H1 (cell line): ENCODE data around the gene CNTN5. TPM values are rescaled to one million over a fixed set of nuclear protein-coding genes. Genes with fewer than 3 reads are reported as not detected.

Experiments used
- CTCF ChIA-PET: fragments of 300-600 bp; sonication (Branson Sonifier 250); formaldehyde crosslinking; loops from one replicate; lab custom pipeline; 2021; ENCODE audit not compliant: partially characterized antibody; lab: Charles Lee
- POLR2A ChIA-PET: fragments of 300-600 bp; sonication (Branson Sonifier 250); formaldehyde crosslinking; loops from one replicate; lab custom pipeline; 2021; ENCODE audit warnings: inconsistent platforms; ENCODE audit not compliant: partially characterized antibody; lab: Charles Lee
- DNase-seq, 2 experiments: peaks; one replicate each; pipeline versions ENCODE4 v3.0.0 to v3.0.0-alpha.2; 2010 to 2022; ENCODE audit warnings: low spot score in 2 of 2, low read depth in 1 of 2, mixed read lengths in 1 of 2
- FAIRE-seq: peaks from 2 replicates; lab custom pipeline; 2011; peaks lifted over from hg19 to GRCh38; lab: Jason Lieb, UNC
- H2AFZ ChIP-seq: 2 replicates; pipeline ENCODE4 v1.8.1; 2012; ENCODE audit warnings: low read length, inconsistent platforms
- H2AK5ac ChIP-seq: 2 replicates; pipeline ENCODE4 v1.6.1; 2013; ENCODE audit warnings: low read depth, low read length
- H2BK120ac ChIP-seq: replicated peaks from 2 replicates; pipeline ENCODE3; 2013; ENCODE audit warnings: low read depth, low read length, inconsistent platforms
- H2BK12ac ChIP-seq: 2 replicates; pipeline ENCODE4 v1.6.1; 2013; ENCODE audit warnings: low read depth, low read length
- H2BK15ac ChIP-seq: 2 replicates; pipeline ENCODE4 v1.6.1; 2013; ENCODE audit warnings: low read length
- H2BK20ac ChIP-seq: 2 replicates; pipeline ENCODE4 v1.6.1; 2013; ENCODE audit warnings: low read length
- H2BK5ac ChIP-seq: 2 replicates; pipeline ENCODE4 v1.6.1; 2013; ENCODE audit warnings: low read depth, low read length
- H3K14ac ChIP-seq: 2 replicates; pipeline ENCODE4 v1.6.1; 2013; ENCODE audit warnings: inconsistent platforms; ENCODE audit not compliant: insufficient read length
- H3K18ac ChIP-seq: 2 replicates; pipeline ENCODE4 v1.6.1; 2013; ENCODE audit warnings: low read length; ENCODE audit errors: extremely low read depth
- H3K23ac ChIP-seq: 2 replicates; pipeline ENCODE4 v1.6.1; 2013; ENCODE audit warnings: inconsistent platforms; ENCODE audit not compliant: insufficient read length
- H3K23me2 ChIP-seq: 2 replicates; pipeline ENCODE4 v1.6.1; 2013; ENCODE audit warnings: low read depth, low read length
- H3K27ac ChIP-seq: 2 replicates; pipeline ENCODE4 v1.6.1; 2011; ENCODE audit warnings: low read depth, low read length, inconsistent platforms
- H3K27me3 ChIP-seq, 4 experiments: replicated peaks in 1 of 4; 1 replicate in 1 of 4; 2 replicates in 3 of 4; pipeline versions ENCODE4 v1.6.1 to v1.8.1; 2011 to 2013; ENCODE audit warnings: low read length in 3 of 4, mild to moderate bottlenecking in 3 of 4, inconsistent platforms in 2 of 4, mixed read lengths in 2 of 4, moderate library complexity in 1 of 4; ENCODE audit not compliant: control insufficient read depth in 3 of 4, insufficient read depth in 3 of 4; ENCODE audit errors: extremely low read depth in 1 of 4
- H3K36me3 ChIP-seq, 4 experiments: 2 replicates each; pipeline versions ENCODE4 v1.6.1 to v1.8.1; 2011 to 2013; ENCODE audit warnings: mild to moderate bottlenecking in 4 of 4, low read length in 3 of 4, moderate library complexity in 2 of 4, control low read depth in 1 of 4, inconsistent platforms in 1 of 4; ENCODE audit not compliant: insufficient read depth in 4 of 4, control insufficient read depth in 2 of 4
- H3K4ac ChIP-seq: replicated peaks from 2 replicates; pipeline ENCODE3; 2013; ENCODE audit warnings: low read length, low read depth, mixed read lengths, inconsistent platforms; ENCODE audit not compliant: insufficient read length
- H3K4me1 ChIP-seq, 4 experiments: replicated peaks in 1 of 4; 1 replicate in 1 of 4; 2 replicates in 3 of 4; pipeline versions ENCODE4 v1.6.1 to v1.8.1; 2011 to 2013; ENCODE audit warnings: low read length in 3 of 4, inconsistent platforms in 2 of 4, mixed read lengths in 1 of 4; ENCODE audit not compliant: insufficient read depth in 4 of 4, control insufficient read depth in 3 of 4
- H3K4me2 ChIP-seq, 2 experiments: 2 replicates each; pipeline versions ENCODE4 v1.6.1 to v1.8.1; 2011 to 2013; ENCODE audit warnings: low read depth in 2 of 2, low read length in 2 of 2, control low read depth in 1 of 2, inconsistent platforms in 1 of 2, mild to moderate bottlenecking in 1 of 2; ENCODE audit not compliant: insufficient read depth in 1 of 2
- H3K4me3 ChIP-seq, 4 experiments: fragments of 200-600, 300-600 bp in 1 of 4; sonication (generic), shearing (Covaris generic), sonication (Bioruptor Twin) in 1 of 4; 2 replicates each; pipeline versions ENCODE4 v1.5.1 to v1.8.1; 2011 to 2016; ENCODE audit warnings: low read length in 4 of 4, low read depth in 3 of 4, control low read depth in 2 of 4, inconsistent platforms in 2 of 4, mild to moderate bottlenecking in 2 of 4, mixed read lengths in 1 of 4, moderate library complexity in 1 of 4; ENCODE audit not compliant: insufficient read depth in 2 of 4; ENCODE audit errors: extremely low read depth in 1 of 4
- H3K56ac ChIP-seq: replicated peaks from 2 replicates; pipeline ENCODE3; 2013; ENCODE audit warnings: low read depth, mild to moderate bottlenecking, mixed read lengths, low read length, inconsistent platforms; ENCODE audit not compliant: insufficient read length
- H3K79me1 ChIP-seq: 2 replicates; pipeline ENCODE4 v1.6.1; 2013; ENCODE audit warnings: low read depth, low read length, control low read depth
- H3K79me2 ChIP-seq, 2 experiments: 2 replicates each; pipeline versions ENCODE4 v1.6.1 to v1.8.1; 2012 to 2013; ENCODE audit warnings: low read length in 2 of 2, mild to moderate bottlenecking in 2 of 2, inconsistent platforms in 1 of 2; ENCODE audit not compliant: insufficient read depth in 2 of 2, control insufficient read depth in 1 of 2
- H3K9ac ChIP-seq, 4 experiments: replicated peaks in 1 of 4; 1 replicate in 1 of 4; 2 replicates in 3 of 4; pipeline versions ENCODE4 v1.6.1 to v1.8.1; 2011 to 2013; ENCODE audit warnings: low read depth in 3 of 4, low read length in 3 of 4, control low read depth in 2 of 4, mild to moderate bottlenecking in 2 of 4, moderate library complexity in 2 of 4, inconsistent platforms in 1 of 4; ENCODE audit errors: extremely low read depth in 1 of 4
- H3K9me3 ChIP-seq, 2 experiments: 2 replicates each; pipeline versions ENCODE4 v1.6.1 to v1.8.1; 2012 to 2013; ENCODE audit warnings: mild to moderate bottlenecking in 2 of 2, moderate library complexity in 2 of 2, control low read depth in 1 of 2, inconsistent platforms in 1 of 2, low read depth in 1 of 2, low read length in 1 of 2, mixed read lengths in 1 of 2; ENCODE audit not compliant: insufficient read depth in 2 of 2
- H4K20me1 ChIP-seq, 2 experiments: replicated peaks in 1 of 2; 2 replicates each; pipeline versions ENCODE3 to v1.8.1; 2011 to 2013; ENCODE audit warnings: inconsistent platforms in 2 of 2, low read length in 2 of 2, mild to moderate bottlenecking in 1 of 2; ENCODE audit not compliant: insufficient read depth in 2 of 2, control insufficient read depth in 1 of 2
- H4K5ac ChIP-seq: 2 replicates; pipeline ENCODE4 v1.6.1; 2013; ENCODE audit warnings: low read length, low read depth, mixed read lengths, inconsistent platforms; ENCODE audit not compliant: insufficient read length
- H4K8ac ChIP-seq: 2 replicates; pipeline ENCODE4 v1.8.0; 2013; ENCODE audit warnings: mild to moderate bottlenecking, moderate library complexity, low read length, inconsistent platforms; ENCODE audit not compliant: insufficient read depth; ENCODE audit errors: extremely low read depth
- H4K91ac ChIP-seq: replicated peaks from 2 replicates; pipeline ENCODE3; 2013; ENCODE audit warnings: low read length, mixed read lengths, inconsistent platforms; ENCODE audit not compliant: insufficient read length
- BCL11A ChIP-seq, 2 experiments: IDR thresholded peaks; one replicate each; pipeline ENCODE4 v1.6.1; 2011; ENCODE audit warnings: low read depth in 2 of 2, low read length in 2 of 2, mild to moderate bottlenecking in 2 of 2
- CBX8 ChIP-seq: fragments of 300-800, 300-1000 bp; sonication (generic); IDR thresholded peaks from 2 replicates; pipeline ENCODE4 v1.7.1; 2016; ENCODE audit warnings: low read depth, low read length, borderline replicate concordance
- CREB1 ChIP-seq: IDR thresholded peaks from 2 replicates; pipeline ENCODE4 v1.6.1; 2012; ENCODE audit warnings: inconsistent platforms
- CTCF ChIP-seq, 3 experiments: IDR thresholded peaks; 1 replicate in 2 of 3; 2 replicates in 1 of 3; pipeline versions ENCODE4 v1.5.1 to v1.6.1; 2011; ENCODE audit warnings: low read length in 3 of 3, mild to moderate bottlenecking in 3 of 3, inconsistent platforms in 2 of 3, low read depth in 1 of 3, moderate library complexity in 1 of 3; ENCODE audit not compliant: insufficient read depth in 1 of 3; ENCODE audit errors: control extremely low read depth in 1 of 3
- FOSL1 ChIP-seq: IDR thresholded peaks from 2 replicates; pipeline ENCODE4 v1.6.1; 2011; ENCODE audit warnings: mild to moderate bottlenecking, low read depth, low read length, moderate library complexity; ENCODE audit not compliant: insufficient read depth
- KDM5A ChIP-seq: fragments of 200-600 bp; IDR thresholded peaks from 2 replicates; pipeline ENCODE4 v1.7.1; 2012; ENCODE audit warnings: mild to moderate bottlenecking, low read length, inconsistent platforms, mixed read lengths
- NANOG ChIP-seq: IDR thresholded peaks from 2 replicates; pipeline ENCODE4 v1.6.1; 2011; ENCODE audit warnings: low read length, low read depth, mild to moderate bottlenecking, inconsistent platforms; ENCODE audit not compliant: insufficient read depth, poor library complexity, severe bottlenecking
- RXRA ChIP-seq: IDR thresholded peaks from 2 replicates; pipeline ENCODE4 v1.6.1; 2011; ENCODE audit warnings: low read depth, mild to moderate bottlenecking, low read length, moderate library complexity; ENCODE audit not compliant: insufficient read depth
- SIRT6 ChIP-seq: IDR thresholded peaks from one replicate; pipeline ENCODE4 v1.7.1; 2012; ENCODE audit warnings: low read length, inconsistent platforms
- SP1 ChIP-seq: IDR thresholded peaks from 2 replicates; pipeline ENCODE4 v1.6.1; 2011; ENCODE audit warnings: low read depth, low read length
- SUZ12 ChIP-seq: fragments of 200-600 bp; sonication (generic); IDR thresholded peaks from 2 replicates; pipeline ENCODE4 v1.6.1; 2012; ENCODE audit warnings: mild to moderate bottlenecking, inconsistent platforms, low read length, moderate library complexity, mixed read lengths
- YY1 ChIP-seq: IDR thresholded peaks from 2 replicates; pipeline ENCODE4 v1.6.1; 2011; ENCODE audit warnings: low read depth, mild to moderate bottlenecking, low read length
- ZNF274 ChIP-seq: IDR thresholded peaks from 2 replicates; pipeline ENCODE4 v1.7.0; 2012; ENCODE audit warnings: low read length, borderline replicate concordance; ENCODE audit errors: extremely low read depth
- WGBS, 2 experiments: shearing (Covaris generic) in 1 of 2; methylation state at CpG; one replicate each; pipeline versions ENCODE4 v1.1.6 to v1.1.7; 2013 to 2015; ENCODE audit warnings: low lambda C conversion rate in 2 of 2, mixed read lengths in 2 of 2, inconsistent platforms in 1 of 2, low coverage in 1 of 2, missing lambda C conversion rate in 1 of 2; ENCODE audit not compliant: insufficient replicate concordance in 2 of 2, insufficient coverage in 1 of 2, insufficient read length in 1 of 2; ENCODE audit errors: extremely low coverage in 1 of 2, missing lambda C conversion rate in 1 of 2; 5-methylcytosine and 5-hydroxymethylcytosine counted together
- polyA plus RNA-seq, 7 experiments: library from polyadenylated mRNA; depleted of rRNA in 3 of 7; stranded (reverse) in 5 of 7; unstranded in 2 of 7; fragments of >200 nt in 5 of 7; fragments of 200-250 nt in 2 of 7; gene quantifications; 1 replicate in 5 of 7; 2 replicates in 1 of 7; 4 replicates in 1 of 7; pipeline versions ENCODE4 v1.2.1 to v1.2.3, GENCODE V29; 2011 to 2013; ENCODE audit warnings: missing spikeins in 2 of 7, mixed read lengths in 2 of 7
- total RNA-seq: library from RNA; stranded (reverse); fragmentation: NEBNext Ultra II Directional; extraction: Animal tissue kit (Norgen Biotek cat#: 25700); gene quantifications from 2 replicates; pipeline ENCODE4 v1.2.1, GENCODE V29; 2021

CNTN5 gene
- total and polyA plus RNA-seq, 2 of the 8 experiments (the other 6 are each of a cell fraction or from before 2014, with no cell fraction given): not detected

- Histone ChIP-seq H3K27ac (no peak overlapping the region), H3K4me1 (no peaks in the 10 kb centered on the region), H4K8ac (no peak overlapping the region), H2BK15ac (no peak overlapping the region), H3K23ac (no peak overlapping the region), H3K9ac (no peak overlapping the region), H2BK5ac (no peak overlapping the region), H3K79me2 (no peaks in the 10 kb centered on the region), H3K27me3 (no peaks in the 10 kb centered on the region), H3K9me3 (no peaks in the 10 kb centered on the region), H2AK5ac (no peak overlapping the region), H2AFZ (no peak overlapping the region), H2BK12ac (no peak overlapping the region), H3K23me2 (no peaks in the 10 kb centered on the region), H2BK20ac (no peak overlapping the region), H3K36me3 (no peaks in the 10 kb centered on the region), H2BK120ac (no peak overlapping the region), H4K5ac (no peak overlapping the region), H3K18ac (no peak overlapping the region), H4K20me1 (no peaks in the 10 kb centered on the region), H3K4me3 (no peak overlapping the region), H3K56ac (no peak overlapping the region), H3K14ac (no peak overlapping the region), H3K79me1 (no peaks in the 10 kb centered on the region), H3K4me2 (no peak overlapping the region), H4K91ac (no peak overlapping the region), H3K4ac (no peak overlapping the region)
- 97% methylated on average over 2 of the region's 2 CpGs; no CpG with 5 or more reads in 1 of the 2 experiments for WGBS, 2 experiments
- CTCF ChIA-PET: interaction anchor here (0.6 kb wide), 1 partner anchor 21 kb away, joined by 3 read pairs; no protein-coding TSS in a partner anchor
- no peak for FAIRE-seq
- POLR2A ChIA-PET: no interaction called here
- DNase-seq: no peak
- no peak for TF ChIP-seq SUZ12
- no peak for TF ChIP-seq BCL11A (IDR thresholded peaks at IDR 0.05; ENCODE audit: low read depth in 2 of 2, low read length in 2 of 2)
- no peak for TF ChIP-seq ZNF274
- no peak for TF ChIP-seq FOSL1
- TF ChIP-seq NANOG: no peak
- no peak for TF ChIP-seq CTCF (IDR thresholded peaks at IDR 0.05; ENCODE audit: control extremely low read depth in 1 of 3, insufficient read depth in 1 of 3, low read depth in 1 of 3, low read length in 3 of 3)
- TF ChIP-seq RXRA: no peak
- no peak for TF ChIP-seq SP1
- no peak for TF ChIP-seq KDM5A
- no peak for TF ChIP-seq SIRT6
- TF ChIP-seq CBX8: no peak
- TF ChIP-seq CREB1: no peak
- no peak for TF ChIP-seq YY1
These were observed 739.0 kb downstream of the CNTN5 start for GRCh38 chr11:99759787-99760186.
